Measurements from ENCODE around the gene A3GALT2.
"Not testable (repeated sequence)": the region's sequence is repeated elsewhere in the genome, so short reads cannot be mapped to it uniquely, and the experiment has no call there.

GRCh38 chr1:33309351-33309750, 11.5 kb downstream of the A3GALT2 start:
- not testable (repeated sequence) for TF ChIP-seq CTCF (IDR thresholded peaks at IDR 0.05); POLR2A (IDR thresholded peaks at IDR 0.05); POLR2AphosphoS5 (IDR thresholded peaks at IDR 0.05; ENCODE audit: insufficient read depth in 1 of 2, low read depth in 1 of 2)

Measured in vagina (tissue), 2 donors.